GM08714 (cell line): ENCODE data around the gene NOP16.

ENCODE experiments used
- H3K4me3 ChIP-seq: fragments of 200-500 bp; sonication (Bioruptor generic); 2 replicates; pipeline ENCODE4 v1.5.1; 2014; ENCODE audit warnings: mild to moderate bottlenecking, low read length, inconsistent platforms
- ZNF274 ChIP-seq: IDR thresholded peaks from 2 replicates; pipeline ENCODE4 v1.6.1; 2012; ENCODE audit warnings: mild to moderate bottlenecking, low read depth, low read length

NOP16 gene

GRCh38 chr5:176388444-176389134 is at the start of gene NOP16, which contains the start of gene HIGD2A:
Gene NOP16, minus strand, starts transcription at chr5:176388598. Its CDS starts 59 bp downstream, at chr5:176388539.
Gene HIGD2A, plus strand, starts transcription at chr5:176388751. Its CDS starts 69 bp downstream, at chr5:176388820.
- H3K4me3 ChIP-seq: peak within 1 kb of the TSS; percentile 93
- TF ChIP-seq ZNF274: no peak

- H3K4me3 ChIP-seq: peak overlapping the region; percentile 55; the same call in 1 of the 2 replicates
Observed at GRCh38 chr5:176436656-176437055, 48.3 kb upstream of the NOP16 start.

GRCh38 chr5:176432707-176433106 is 44.3 kb upstream of the NOP16 start:
- H3K4me3 ChIP-seq: no peak overlapping the region
- no peak for TF ChIP-seq ZNF274

More at GRCh38 chr5:176436656-176437055, 48.3 kb upstream of the NOP16 start:
- no peak for TF ChIP-seq ZNF274

GRCh38 chr5:176429972-176430371 is 41.6 kb upstream of the NOP16 start:
- no peak for TF ChIP-seq ZNF274
- H3K4me3 ChIP-seq: no peak overlapping the region

- H3K4me3 ChIP-seq: no peak overlapping the region
- no peak for TF ChIP-seq ZNF274
Observed at GRCh38 chr5:176427971-176428370, 39.6 kb upstream of the NOP16 start.

- TF ChIP-seq ZNF274: no peak
- no peak overlapping the region for H3K4me3 ChIP-seq
Observed at GRCh38 chr5:176426876-176427275, 38.5 kb upstream of the NOP16 start.

- no peak for TF ChIP-seq ZNF274
- no peak overlapping the region for H3K4me3 ChIP-seq
Observed at GRCh38 chr5:176425791-176426190, 37.4 kb upstream of the NOP16 start.

- no peak for TF ChIP-seq ZNF274
- no peak overlapping the region for H3K4me3 ChIP-seq
Observed at GRCh38 chr5:176425138-176425537, 36.7 kb upstream of the NOP16 start.

- no peak overlapping the region for H3K4me3 ChIP-seq
- TF ChIP-seq ZNF274: no peak
Observed at GRCh38 chr5:176424181-176424580, 35.8 kb upstream of the NOP16 start.

GRCh38 chr5:176420972-176421544 is 32.7 kb upstream of the NOP16 start:
- TF ChIP-seq ZNF274: no peak
- H3K4me3 ChIP-seq: no peak overlapping the region

- H3K4me3 ChIP-seq: no peak overlapping the region
- no peak for TF ChIP-seq ZNF274
Observed at GRCh38 chr5:176420086-176420485, 31.7 kb upstream of the NOP16 start.

GRCh38 chr5:176418251-176418650 is 29.9 kb upstream of the NOP16 start:
- TF ChIP-seq ZNF274: no peak
- H3K4me3 ChIP-seq: no peak overlapping the region

- peak overlapping the region; percentile 37; the same call in 1 of the 2 replicates for H3K4me3 ChIP-seq
- no peak for TF ChIP-seq ZNF274
Observed at GRCh38 chr5:176416965-176417364, 28.6 kb upstream of the NOP16 start.

GRCh38 chr5:176415952-176416924 is 27.8 kb upstream of the NOP16 start, which contains the start of gene CLTB:
Gene CLTB, minus strand, starts transcription at chr5:176416539. Its CDS starts 176 bp downstream, at chr5:176416363.
- no peak for TF ChIP-seq ZNF274
- H3K4me3 ChIP-seq: peak within 1 kb of the TSS; percentile 81
